GM18520 (cell line): ENCODE results near the gene CCDC141.
"Not testable (repeated sequence)": the region's sequence is repeated elsewhere in the genome, so short reads cannot be mapped to it uniquely, and the experiment has no call there.

Experiments used
- ATAC-seq: cut with Tn5 transposase; IDR thresholded peaks from one replicate; pipeline ENCODE4 v1.9.1; 2021; ENCODE audit not compliant: unreplicated experiment

The CCDC141 gene

DNA sequence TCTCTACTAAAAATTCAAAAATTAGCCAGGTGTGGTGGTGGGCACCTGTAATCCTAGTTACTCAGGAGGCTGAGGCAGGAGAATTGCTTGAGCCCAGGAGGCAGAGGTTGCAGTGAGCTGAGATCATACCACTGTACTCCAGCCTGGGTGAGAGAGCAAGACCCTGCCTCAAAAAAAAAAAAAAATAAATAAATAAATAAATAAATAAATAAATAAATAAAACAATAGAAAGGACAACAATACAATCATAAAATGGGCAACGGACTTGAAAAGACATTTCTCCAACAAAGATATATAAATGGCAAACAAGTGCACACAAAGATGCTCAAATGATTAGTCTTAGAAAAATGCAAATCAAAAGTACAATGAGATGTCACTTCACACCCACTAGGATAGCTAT, 60.5 kb downstream of the CCDC141 start:
- not testable (repeated sequence) for ATAC-seq

DNA sequence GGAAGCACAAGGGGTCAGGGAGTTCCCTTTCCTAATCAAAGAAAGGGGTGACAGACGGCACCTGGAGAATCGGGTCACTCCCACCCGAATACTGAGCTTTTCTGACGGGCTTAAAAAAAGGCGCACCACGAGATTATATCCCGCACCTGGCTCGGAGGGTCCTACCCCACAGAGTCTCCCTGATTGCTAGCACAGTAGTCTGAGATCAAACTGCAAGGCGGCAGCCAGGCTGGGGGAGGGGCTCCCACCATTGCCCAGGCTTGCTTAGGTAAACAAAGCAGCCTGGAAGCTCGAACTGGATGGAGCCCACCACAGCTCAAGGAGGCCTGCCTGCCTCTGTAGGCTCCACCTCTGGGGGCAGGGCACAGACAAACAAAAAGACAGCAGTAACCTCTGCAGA, 67.3 kb downstream of the CCDC141 start:
- ATAC-seq: not testable (repeated sequence)

DNA sequence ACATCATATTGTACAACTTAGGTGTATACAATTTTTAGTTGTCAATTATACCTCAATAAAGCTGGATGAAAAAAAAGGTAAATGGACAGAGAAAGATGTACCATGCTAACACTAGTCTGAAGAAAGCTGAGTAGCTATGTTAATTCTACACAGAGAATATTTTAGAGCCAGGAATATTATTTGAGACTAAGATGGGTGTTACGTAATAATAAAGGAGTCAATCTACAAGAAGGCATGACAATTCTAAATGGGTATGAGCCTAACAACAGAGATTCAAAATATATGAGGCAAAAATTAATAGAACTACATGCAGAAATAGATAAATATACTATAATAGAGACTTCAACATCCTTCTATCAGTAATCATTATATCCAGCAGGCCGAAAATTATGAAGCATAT, 69.1 kb downstream of the CCDC141 start:
- ATAC-seq: no peak

DNA sequence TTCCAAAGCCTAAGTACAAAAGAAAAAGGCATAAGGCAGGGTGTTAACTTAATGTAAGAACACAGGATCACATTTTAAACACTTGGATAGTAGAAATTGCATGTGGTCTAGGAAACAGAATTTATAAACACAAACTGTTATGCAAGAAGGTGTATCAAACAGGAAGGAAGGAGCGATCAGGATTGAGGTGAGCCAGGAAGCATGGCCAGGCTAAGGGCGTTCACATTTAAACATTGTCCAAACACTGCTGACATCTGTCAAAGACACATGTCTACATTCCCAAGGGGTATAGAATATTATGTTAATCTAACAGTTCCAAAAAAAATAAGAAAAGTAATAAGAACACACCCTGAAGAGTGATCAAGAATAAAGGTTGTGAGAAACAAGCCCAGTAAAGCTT, 71.3 kb downstream of the CCDC141 start:
- ATAC-seq: no peak

DNA sequence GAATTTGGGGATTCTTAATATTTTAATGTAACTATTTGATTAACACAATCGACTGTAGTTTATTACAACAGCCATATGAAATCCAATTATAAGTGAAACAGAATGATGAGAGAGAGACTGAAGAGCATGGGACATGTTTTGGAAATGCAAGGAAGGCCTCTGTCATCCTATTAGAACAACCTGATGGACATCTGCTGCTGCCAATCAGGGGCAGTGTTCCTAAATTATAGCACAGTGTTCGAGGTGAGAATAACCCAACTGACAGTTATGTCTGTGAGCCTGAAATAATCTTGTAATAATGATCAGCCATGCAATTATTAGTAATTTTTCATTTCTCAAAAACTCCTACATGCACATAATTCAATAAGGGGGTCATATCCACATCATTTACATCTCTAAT, 73.6 kb downstream of the CCDC141 start:
- ATAC-seq: no peak

DNA sequence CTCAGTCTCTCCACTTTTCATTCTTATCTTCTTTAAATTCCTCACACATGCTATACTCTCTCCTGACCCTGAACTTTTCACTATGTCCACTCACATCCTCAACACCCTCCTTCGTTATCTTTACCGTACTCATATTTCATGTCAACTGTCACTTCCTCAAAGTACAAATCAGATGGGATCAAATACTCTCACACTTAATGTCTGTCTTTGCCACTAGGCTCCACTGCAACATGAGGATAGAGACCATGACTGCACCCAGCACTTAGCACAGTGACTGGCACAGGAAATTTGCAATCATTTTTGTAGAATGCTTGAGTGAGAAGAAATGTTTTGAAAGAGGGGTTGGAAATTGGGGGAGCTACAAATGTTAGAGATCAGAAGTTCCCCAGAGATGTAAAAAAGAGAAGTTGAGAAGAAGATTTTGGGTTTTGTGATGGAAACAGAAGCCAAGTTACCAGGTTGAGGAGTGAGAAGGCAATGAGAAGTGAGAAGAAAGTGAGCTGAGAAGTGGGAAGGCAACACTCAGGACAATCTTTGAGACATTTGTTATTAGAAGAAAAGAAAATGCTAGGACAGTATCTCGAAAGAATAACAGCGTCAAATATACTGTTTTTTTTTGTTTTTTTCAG, 87.0 kb downstream of the CCDC141 start:
- no peak for ATAC-seq

DNA sequence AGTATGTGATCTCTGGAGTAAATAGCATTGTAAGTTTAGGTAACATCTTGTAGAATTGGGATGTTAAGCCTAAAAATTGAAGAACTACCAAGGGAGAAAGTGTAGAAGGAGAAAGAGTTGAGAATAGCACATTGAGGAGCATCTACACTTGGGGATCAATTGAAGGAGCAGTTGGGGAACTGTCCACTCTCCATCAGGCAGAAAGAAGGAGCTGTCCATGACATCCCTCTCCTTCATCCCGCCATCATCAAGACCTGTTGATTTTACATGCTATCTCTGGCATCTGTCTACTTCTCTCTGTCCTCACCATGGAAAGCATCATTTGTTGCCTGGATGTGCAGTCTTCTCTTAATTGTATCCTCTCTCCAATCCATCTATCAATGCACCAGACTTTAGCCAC, 87.8 kb downstream of the CCDC141 start:
- ATAC-seq: no peak

DNA sequence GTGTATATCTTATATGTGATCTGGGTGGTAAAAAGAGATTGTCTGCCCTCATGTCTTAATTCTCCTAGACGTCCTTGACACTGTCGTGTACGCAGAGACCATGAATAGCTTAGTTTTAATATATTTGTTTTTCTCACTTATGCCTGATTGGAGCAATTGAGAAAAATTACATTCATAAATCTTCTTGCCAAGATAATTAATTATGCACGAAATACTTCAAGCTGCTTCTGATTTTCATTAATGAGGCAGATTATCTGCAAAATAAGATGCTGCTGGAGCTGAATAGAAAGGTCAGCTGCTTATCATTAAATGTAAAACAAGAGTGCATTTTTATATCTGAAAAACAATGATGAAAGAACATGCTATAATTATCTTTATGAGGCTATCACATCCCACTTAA, 95.9 kb downstream of the CCDC141 start:
- ATAC-seq: no peak

DNA sequence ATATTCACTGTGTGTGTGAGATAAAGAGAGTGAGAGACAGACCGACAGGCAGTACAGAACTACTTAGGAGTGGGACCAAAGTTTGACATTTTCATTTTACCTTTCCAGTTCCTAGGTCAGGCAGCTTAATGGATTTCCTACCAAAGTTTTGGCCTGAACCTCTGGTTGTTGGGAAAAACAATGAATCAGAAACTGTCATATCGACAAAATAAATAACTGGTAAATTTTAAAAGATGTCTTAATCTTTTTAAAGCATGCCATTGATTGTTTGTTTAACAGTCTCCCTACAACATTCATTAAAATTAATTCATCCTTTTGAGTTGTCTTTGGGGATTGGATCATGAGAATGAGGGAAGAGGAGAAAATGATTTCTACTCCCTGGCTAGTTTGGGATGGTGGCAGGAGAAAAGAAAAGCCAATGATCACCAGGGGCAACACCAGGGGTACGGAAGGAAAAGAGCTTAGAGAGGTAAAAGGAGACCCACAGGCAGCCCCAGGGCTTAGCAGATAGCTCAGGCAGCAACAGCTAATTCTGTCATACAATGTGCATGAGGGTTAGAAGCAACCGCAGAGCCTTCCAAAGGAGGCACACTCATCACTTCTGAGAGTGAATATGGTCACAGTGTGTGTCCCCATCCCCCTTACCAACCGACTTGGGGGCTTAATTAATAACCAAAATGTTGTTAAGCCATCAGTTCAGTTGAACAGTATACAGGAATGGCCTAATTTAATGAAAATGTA, 98.5 kb downstream of the CCDC141 start:
- ATAC-seq: no peak

DNA sequence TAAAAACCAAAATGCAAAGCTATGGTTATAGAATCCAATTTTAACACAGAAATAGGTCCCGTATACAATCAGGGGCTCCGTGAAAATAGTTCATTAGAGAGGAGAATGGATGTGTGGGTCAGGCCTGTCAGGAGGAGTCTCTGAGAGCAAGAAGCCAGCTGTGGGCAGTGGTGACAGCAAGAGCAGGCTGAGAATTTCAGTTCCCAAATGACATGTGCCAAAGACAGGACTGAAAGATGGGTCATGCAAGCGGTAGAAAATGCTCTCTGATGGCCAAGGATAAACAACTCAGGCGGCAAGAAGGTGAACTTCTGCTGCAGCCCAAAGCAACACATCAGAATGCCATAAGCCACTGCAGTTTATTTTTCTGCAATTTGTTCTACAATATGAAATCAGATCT, 100.4 kb downstream of the CCDC141 start:
- ATAC-seq: no peak

DNA sequence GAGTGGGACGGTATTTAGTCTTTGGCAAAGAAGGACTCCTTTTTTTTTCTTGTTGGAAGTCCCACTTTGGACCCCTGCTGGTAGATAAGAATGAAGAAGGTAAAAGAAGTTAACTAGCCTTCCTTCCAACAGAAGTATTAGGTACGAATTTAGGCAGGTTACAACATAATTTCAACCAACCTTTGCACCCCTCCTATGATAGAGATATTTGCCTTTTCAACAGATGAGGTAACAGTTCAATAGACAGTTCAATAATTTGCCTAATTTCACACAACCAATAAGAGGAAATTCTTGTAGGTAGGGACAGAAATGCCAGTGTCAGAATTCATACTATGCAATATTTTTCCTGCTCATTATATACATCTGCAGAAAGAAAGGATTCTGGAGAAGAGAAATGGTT, 100.8 kb downstream of the CCDC141 start:
- no peak for ATAC-seq

DNA sequence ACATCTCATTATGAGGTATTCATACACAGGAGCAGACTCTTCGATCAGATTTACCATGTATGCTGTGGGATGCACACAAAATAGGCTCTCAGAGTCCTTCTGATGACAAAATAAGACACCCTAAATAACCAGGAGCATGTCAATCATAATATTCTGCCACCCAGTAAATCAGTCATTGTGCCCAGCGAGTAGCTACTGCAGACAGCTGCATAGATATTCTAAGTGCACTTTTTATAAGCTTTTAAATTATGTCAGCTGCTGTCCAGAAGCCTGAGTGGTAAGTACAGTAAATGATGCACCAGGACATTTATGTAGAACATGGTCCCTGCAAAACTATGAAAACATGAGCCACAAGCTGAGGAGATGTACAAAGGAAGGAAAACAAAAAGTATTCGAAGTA, 102.9 kb downstream of the CCDC141 start:
- no peak for ATAC-seq

DNA sequence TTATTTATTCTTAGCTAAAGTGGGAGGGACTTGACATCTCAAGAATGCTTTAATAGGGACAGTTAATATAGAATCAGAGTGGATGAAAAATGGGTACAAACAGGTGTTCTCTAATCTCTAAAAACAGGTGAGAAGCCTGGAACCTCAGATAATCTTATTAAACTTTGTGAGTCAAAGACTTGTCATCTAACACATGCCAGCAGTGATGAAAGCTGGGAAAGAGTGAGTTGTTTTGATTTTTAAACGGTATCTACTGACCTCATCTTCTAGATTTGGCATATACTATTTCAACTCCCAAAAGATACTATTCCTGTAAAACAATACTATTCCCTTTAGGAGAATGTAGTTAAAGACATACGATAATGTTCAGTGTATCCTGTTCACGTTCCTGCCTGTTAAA, 103.4 kb downstream of the CCDC141 start:
- no peak for ATAC-seq

DNA sequence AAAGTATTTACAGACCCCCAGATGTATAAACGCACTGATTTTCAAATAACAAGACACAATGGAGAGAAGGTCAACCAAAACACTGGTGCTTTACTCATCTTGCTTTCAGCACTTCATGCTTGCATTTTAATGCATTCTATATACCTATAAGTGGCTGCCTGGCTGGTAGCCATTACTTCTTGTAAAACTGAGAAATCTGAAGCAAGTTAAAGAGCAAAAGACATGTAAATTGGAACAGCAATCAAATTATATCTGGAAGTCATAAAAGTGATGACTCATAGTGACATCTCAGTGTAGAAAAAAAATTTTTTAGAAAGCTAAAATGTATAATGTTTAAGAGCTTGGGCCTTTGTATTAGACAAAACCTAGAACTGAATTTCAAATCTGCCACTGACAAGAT, 106.2 kb downstream of the CCDC141 start:
- no peak for ATAC-seq

DNA sequence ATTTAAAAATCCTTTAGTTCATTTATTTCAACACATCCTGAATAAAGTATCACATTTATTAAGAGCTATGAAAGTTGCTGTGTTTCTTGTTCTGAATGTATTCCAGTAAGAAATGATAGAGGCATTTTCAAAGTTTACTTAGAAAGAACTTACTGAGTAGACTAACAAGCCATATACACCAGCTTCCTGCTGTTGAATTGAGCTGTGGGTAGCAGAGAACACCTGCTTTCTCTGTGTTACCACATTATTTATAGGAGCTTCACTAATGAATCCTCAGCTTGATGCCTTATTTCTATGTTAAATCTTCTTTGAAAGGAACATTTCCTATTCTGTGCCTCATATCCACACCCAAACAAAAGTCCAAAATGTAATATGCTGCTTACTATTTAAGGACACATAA, 115.4 kb downstream of the CCDC141 start:
- ATAC-seq: no peak

DNA sequence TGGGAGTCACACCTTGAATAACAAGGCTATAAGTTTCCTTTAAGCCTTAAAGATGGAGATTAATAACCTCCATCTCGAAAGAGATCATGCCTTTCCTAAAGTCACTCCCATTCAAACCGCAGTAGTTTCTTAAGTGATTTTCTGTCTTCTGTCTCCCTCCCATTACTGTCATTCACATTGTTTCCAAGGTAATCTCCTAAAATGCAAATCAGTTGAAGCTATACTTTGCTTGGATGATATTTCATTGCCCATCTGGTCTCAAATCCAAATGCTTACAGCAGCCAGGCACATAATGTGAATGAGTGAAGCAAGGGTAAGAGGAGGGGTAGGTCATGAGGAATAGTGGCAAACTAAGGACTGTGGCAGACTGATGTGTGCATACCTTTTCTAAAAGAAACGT, 116.4 kb downstream of the CCDC141 start:
- ATAC-seq: no peak

DNA sequence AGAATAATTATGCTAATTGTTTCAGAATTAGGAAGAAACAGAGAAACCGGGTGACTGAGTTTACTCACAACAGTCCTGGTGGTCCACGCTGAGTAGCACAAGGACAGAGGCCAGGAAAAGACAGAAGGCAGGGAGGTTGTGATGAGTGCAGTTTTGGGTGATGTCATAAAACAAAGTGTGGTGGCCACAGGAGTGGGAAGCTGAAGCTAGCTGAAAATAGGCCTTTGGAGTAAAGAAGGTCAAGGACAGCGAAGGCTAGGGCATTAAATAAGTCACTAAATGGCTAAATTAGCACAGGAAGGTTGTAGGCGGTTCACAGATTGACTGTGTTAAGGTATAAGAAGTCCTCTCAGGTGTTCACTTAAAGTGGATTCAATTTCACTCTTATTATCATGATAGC, 121.9 kb downstream of the CCDC141 start:
- peak; percentile 37 for ATAC-seq

DNA sequence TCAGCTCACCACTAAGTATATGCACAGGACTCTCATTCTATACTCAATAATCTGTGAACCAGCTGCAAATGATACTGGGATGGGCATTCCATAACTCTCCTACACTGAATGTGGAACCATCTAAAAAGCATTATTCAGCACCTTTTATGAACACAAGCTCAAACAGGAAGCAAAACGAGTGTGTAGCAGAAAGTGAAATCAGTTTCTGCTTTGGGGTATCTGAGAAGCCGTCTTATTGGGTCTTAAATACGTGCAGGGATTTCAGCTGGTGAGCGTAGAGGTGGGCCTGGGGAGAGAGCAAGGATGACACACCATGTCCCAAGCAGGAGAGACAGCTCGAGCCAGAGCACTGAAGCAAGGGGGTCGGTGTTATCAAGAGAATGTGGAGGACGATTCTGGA, 122.8 kb downstream of the CCDC141 start:
- no peak for ATAC-seq

DNA sequence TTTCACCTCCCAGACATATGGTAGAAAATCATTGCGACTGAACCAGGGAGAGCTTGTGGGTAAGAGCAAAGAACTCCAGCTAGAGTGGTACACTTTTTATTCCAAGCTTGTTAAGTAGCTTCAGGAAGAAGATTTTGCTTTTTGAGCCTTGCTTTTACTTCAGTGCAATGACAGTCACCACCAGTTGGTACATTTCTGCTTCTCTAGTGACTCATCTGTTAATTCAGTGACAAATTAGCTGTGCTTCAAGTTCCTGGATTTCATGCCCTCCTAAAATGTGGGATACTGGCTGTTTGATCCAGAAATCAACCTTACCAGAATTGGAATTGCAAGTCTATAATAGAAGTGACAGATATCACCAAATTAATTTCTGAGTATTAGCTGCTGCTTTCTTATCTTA, 125.1 kb downstream of the CCDC141 start:
- ATAC-seq: no peak

DNA sequence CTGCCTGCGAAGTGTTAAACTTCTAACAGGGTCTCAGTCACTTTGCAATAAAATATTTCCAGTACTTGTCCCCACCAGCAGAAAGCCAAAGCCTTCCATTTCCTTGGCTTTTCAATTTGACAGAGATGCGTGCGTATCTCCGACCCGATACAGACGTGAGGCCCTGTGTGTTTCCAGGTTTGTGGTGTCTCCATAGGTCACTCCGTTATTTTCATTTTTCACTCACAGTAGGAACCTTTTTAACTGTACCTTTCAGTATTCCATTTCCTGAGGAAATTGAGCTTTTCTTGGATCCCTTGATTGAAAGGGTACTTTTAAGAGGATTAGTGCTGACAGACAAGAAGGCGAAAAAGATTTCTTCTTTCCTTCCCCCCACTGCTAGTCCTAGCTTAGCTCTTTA, 126.4 kb downstream of the CCDC141 start:
- ATAC-seq: no peak

DNA sequence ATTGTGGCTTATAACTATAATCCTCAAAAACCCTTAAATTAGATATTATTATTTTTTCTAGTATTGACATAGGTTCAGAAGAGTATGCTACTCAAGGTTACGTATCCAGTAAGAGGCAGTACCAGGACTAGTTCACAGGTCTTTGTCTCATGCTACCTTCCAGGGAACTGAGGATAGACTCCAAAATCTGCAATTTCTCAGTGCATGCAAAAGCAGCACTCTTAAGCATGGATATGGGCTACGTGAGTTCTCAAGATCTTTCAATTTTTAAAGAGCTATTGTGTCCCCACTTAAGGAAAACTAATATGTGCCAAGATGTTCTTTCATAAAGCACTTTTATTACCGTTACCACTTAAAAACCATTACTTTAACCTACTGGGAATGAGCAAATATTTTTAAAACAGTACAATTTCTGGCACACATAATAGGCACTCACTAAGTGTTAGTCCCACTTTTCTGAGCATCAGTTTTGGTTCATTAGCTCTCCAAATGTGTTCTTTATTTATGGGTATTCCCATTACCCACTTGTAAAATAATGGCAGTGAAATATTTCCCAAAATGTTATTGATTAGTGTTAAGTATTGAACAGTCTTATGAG, 128.9 kb downstream of the CCDC141 start:
- no peak for ATAC-seq

DNA sequence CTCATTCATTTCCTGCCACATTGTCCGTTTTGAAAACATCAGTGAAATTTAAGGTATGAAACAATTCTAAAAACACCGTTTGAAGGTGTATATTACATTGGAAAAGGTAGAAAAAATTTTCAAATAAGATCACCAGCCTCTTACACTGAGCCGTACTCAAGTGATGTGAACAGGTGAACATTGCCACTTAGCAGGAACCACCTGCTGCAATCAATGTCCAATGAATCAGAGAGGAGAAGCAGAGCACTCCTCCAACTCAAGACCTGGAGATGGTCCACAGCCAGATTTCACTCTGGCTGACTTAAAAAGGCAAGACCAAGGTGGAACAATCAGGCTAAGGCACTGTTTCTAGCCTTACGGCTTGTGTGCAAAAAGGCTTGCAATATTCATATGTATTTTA, 132.4 kb downstream of the CCDC141 start:
- no peak for ATAC-seq
